PFSK-1 (cell line): ENCODE measurements around the gene RBKS.

Experiments
- FOXP2 ChIP-seq: optimal IDR thresholded peaks from 2 replicates; pipeline ENCODE3; 2011; ENCODE audit warnings: borderline replicate concordance, control low read depth, inconsistent platforms; ENCODE audit not compliant: insufficient read depth; ENCODE audit errors: extremely low read length, extremely low read depth
- POLR2AphosphoS5 ChIP-seq: IDR thresholded peaks from 2 replicates; pipeline ENCODE4 v1.6.1; 2012; ENCODE audit warnings: low read depth, mild to moderate bottlenecking, control low read depth, low read length, moderate library complexity
- REST ChIP-seq, 2 experiments: IDR thresholded peaks; 2 replicates each; pipeline versions ENCODE4 v1.6.1 to v1.8.0; 2011 to 2012; ENCODE audit warnings: low read depth in 2 of 2, low read length in 2 of 2, control low read depth in 1 of 2, inconsistent platforms in 1 of 2, mild to moderate bottlenecking in 1 of 2, moderate library complexity in 1 of 2; ENCODE audit not compliant: insufficient read depth in 1 of 2
- SIN3A ChIP-seq: IDR thresholded peaks from 2 replicates; pipeline ENCODE4 v1.6.1; 2012; ENCODE audit warnings: mild to moderate bottlenecking, low read length, moderate library complexity, borderline replicate concordance; ENCODE audit not compliant: insufficient read depth
- TAF1 ChIP-seq: IDR thresholded peaks from 2 replicates; pipeline ENCODE4 v1.6.1; 2012; ENCODE audit warnings: low read length, control low read depth, borderline replicate concordance; ENCODE audit not compliant: insufficient read depth

DNA sequence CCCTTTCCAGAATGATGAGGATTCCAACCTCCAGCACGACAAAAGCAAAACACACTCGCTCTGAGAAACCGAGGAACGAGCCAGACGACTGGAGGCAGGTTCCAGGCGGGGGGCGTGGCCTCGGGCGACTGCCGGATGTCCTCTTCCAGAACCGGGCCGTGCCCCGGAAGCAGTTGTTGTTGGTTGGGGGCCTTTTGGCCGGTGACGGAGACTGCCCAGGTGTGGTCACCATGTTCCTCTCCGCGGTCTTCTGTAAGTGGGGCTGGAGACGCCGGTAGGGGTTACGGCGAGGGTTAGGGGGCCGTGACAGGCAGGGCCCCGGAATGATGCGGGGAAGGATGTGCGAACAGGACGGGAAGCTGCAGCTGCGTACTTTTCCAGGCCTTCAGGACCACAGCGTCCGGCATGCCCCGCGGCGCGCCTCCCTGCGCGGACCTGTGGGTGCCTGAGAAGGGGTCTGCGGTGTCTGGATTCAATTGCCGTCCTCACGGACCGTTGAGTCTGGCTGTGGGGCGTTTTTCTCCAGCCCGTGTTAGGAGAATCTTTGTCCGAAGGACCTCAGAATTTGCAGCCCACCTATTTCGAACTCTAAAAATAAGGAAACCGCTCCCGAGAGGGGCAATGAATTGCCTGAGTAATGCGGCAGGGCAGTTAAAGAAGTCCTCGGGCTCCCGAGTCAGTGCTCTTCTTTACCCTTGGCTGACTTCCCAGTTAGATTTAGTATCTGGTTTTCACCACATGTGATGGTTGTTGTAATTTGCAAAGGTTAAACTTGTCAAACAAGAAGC is 118.4 kb downstream of the RBKS start, which contains the start of gene MRPL33:
- TF ChIP-seq POLR2AphosphoS5 = peak; percentile 89
- TF ChIP-seq TAF1 = peak; percentile 67; the same call in 1 of the 2 replicates
- TF ChIP-seq REST (IDR thresholded peaks at IDR 0.05; ENCODE audit: insufficient read depth in 1 of 2, low read depth in 2 of 2, low read length in 2 of 2) = 0 out of 4 replicates have a peak, but pooled peaks of 1 of the 2 experiments have one; percentile 20
- TF ChIP-seq SIN3A = no peak
- TF ChIP-seq FOXP2 = peak; percentile 53
